Activated CD4-positive, alpha-beta T cell treated with anti-CD3 and anti-CD28 coated beads for 24 hours (primary cell): Measurements from ENCODE around the gene EXOSC5.
"Not testable (repeated sequence)": the region's sequence is repeated elsewhere in the genome, so short reads cannot be mapped to it uniquely, and the experiment has no call there.

Experiments used
- DNase-seq, 2 donors: peaks; one replicate each; pipeline ENCODE4 v3.0.0-alpha.2; 2020; ENCODE audit warnings: low read depth in 2 of 2

EXOSC5 gene

DNA sequence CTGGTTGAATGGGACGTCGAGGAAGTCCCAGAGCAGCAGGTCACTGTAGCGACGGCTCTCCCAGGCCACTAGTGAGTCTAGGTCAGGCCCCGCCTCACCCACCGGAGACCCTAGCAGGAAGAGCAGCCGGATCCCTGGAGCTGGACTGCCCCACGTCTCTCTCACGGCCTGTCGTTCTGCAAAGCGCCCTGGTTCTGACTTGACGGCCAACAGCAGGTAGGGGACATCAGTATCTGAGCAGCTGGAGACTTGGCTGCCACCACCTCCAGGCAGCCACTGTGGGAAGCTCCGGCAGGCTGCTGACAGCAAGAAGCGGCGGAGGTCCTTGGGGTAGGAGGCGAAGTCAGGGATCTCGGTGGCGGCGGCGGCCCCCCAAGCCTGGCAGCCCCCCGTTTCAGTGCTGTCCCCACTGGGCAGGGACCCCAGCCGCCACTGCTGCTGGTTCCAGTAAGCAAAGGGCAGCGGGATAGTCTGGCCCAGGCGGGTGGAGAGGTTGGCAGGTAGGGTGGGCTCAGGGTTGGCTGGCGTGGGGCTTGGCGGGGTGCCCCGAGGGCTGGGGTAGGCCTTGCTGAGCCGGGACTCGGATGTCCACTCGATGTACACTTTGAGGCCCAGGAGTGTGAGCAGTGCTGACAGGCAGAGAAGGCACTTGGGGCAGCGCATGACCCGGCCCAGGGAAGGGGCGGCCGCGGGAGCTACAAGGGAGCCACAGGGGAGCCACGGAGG lies 29.1 kb upstream of the EXOSC5 start:
- no peak for DNase-seq

DNA sequence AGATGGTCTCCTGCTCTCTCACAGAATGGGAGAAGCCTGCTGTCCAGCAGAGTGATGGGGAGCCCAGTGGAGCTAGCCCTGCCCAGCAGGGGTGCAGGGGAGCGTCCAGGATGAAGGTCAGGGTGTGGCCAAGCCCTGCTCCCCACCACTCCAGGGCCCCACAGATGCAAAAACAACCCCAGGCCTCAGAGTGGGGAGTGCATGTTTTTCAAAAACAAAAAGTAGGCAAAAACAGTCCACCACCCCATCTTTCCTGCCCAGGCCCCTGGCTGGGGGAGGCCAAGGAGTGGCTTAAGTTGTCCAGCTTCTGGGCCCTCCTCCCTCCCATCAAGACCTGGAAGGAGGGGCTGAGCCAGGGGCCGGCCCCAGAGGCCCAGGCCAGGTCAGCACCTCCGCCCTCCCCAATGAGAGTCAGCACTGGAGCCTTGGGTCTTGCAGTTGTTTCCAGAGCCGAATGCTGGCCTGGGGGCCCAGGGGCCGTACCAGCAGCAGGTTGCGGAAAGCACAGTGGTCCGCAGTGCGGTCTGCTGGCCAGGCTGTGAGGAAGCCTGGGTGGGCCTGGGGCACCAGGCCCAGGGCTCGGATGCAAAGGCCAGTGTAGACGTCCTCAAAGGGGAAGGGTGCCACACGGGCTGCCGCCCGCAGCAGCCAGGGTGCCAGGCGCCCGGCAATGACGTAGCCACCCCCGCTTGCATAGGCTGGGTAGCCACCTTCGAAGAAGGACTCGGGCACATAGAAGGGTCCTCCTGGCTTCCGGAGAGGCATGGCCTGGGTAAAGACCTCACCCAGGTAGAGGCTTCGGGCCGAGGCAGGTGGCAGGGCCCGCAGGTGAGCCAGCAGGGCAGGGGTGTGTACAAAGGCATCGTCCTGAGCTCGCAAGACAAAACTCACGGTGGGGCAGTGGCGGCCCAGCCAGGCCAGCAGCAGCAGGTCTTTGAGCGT lies 28.3 kb upstream of the EXOSC5 start:
- no peak for DNase-seq

DNA sequence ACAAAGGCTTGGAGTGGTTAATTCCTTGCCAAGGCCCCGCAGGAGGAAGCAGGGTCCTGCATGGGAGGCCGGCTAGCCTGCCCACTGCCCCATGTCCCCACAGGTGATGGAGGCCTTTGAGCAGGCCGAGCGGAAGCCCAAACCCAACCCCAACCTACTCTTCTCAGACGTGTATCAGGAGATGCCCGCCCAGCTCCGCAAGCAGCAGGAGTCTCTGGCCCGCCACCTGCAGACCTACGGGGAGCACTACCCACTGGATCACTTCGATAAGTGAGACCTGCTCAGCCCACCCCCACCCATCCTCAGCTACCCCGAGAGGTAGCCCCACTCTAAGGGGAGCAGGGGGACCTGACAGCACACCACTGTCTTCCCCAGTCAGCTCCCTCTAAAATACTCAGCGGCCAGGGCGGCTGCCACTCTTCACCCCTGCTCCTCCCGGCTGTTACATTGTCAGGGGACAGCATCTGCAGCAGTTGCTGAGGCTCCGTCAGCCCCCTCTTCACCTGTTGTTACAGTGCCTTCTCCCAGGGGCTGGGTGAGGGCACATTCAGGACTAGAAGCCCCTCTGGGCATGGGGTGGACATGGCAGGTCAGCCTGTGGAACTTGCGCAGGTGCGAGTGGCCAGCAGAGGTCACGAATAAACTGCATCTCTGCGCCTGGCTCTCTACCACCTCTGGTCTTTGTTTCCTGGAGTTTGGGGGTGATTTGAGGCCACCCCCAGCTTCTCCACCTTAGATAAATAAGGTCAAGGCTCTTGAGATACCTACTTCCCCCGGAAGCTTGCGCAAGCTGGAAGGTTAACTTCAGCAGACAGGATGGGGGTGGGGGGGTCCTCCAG lies 27.4 kb upstream of the EXOSC5 start:
- no peak for DNase-seq

DNA sequence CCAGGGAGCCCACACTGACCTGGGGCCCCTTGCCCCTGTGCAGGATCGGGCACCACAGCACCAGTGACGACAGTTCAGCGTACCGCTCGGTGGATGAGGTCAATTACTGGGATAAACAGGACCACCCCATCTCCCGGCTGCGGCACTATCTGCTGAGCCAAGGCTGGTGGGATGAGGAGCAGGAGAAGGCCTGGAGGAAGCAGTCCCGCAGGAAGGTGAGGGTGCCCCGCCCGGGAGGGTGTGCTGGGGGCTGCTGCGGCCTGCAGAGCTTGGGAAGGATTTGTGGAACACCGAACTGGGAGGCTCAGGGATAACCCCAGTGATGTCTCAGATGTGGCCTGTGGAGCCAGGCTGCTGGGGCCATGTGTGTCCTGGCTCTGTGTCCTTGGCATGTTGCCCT lies 25.8 kb upstream of the EXOSC5 start:
- no peak for DNase-seq

DNA sequence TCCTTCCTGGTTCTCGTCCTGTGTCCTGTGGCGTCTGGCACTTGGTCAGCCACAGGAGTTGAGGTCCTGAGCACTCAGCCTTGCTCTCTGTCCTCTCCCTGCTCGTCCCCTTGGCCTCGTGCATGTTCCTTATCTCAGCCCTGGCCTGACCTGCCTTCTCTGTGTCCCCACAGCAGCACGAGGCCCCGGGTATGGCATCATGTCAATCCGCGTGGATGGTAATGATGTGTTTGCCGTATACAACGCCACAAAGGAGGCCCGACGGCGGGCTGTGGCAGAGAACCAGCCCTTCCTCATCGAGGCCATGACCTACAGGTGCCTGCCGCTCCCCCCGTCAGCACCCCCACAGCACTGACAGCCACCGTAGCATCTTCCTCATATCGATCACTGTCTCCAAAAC lies 25.3 kb upstream of the EXOSC5 start:
- DNase-seq, result no peak

DNA sequence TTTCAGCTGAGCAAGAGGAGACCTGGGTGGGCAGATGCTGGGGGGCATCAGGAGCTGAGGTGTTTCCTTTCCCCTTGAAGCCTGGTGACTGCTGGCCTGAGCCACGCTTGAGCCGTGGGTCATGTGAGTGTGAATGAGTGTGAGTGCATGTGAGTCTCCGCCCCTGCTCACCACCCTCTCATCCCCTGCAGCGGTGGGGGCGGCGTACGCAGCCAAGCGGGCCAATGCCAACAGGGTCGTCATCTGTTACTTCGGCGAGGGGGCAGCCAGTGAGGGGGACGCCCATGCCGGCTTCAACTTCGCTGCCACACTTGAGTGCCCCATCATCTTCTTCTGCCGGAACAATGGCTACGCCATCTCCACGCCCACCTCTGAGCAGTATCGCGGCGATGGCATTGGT lies 24.8 kb upstream of the EXOSC5 start:
- DNase-seq, result no peak

DNA sequence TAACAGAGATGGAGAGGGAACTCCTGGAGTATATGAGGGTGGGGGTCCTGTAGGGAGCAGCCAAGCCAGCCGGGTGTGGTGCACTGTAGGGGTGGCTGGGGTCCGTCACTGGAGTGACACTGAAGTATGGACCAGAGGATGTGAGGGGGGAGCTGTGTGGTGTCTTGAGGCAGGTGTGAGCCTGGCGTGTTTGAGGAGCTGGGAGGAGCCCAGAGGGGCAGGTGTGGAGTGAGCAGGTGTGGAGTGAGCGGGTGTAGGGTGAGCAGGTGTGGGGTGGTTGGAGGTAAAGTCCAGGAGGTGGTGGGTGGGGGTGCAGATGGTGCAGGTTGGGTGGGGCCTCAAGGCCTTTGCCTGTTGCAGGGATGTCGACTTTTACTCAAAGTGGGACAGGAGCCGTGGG lies 24.2 kb upstream of the EXOSC5 start:
- no peak for DNase-seq

DNA sequence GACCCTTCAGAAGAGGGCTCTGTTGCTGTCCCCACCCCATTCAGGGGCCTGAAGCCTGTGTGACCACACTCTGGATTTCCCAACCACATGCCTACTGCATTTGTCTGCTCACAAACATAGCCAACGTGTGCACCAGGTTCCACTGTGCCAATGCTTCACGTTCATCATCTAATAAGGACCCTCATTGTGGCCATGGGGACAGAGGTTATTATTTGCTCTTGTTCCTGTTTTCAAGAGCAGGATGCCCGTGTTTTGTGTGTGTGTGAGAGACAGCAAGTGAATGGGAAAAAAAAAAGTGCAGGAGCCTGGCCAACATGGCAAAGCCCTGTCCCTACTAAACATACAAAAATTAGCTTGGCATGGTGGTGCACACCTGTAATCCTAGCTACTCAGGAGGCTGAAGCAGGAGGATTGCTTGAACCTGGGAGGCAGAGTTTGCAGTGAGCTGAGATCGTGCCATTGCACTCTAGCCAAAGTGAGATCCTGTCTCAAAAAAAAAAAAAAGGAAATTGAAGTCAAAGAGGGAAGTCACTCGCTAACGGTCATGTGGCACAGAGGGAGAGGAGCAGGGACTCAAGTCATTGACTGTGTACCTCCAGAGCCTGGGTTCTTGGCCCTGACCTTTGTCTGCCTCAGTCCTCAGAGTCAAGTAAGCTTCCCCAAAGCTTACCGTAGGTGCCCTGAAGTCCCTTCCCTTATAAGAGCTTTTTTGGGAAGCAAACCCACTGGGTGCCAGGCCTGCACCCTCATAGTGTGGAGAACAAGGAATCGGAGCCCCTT lies 23.1 kb upstream of the EXOSC5 start:
- no peak for DNase-seq

DNA sequence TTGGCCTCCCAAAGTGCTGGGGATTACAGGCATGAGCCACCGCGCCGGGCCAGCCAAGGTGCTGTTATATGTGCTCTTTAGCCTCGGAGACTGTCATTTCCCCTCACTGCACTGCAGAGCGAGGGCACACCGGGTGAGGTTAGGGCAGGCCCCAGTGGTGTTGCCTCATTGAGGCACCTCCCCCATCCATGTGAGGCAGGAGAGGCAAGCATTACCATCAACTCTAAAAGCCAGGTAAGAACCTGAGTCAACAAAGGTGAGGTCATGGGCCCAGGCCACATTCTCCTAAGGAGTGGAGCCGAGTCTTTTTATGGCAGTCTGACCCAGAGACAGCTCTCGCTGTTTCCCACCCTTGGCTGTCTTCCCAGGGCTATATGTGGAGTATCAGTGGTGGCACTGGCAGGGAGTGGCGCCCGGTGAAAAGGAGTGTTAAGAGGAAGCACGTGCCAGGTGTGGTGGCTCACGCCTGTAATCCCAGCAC lies 19.1 kb upstream of the EXOSC5 start:
- no peak for DNase-seq

DNA sequence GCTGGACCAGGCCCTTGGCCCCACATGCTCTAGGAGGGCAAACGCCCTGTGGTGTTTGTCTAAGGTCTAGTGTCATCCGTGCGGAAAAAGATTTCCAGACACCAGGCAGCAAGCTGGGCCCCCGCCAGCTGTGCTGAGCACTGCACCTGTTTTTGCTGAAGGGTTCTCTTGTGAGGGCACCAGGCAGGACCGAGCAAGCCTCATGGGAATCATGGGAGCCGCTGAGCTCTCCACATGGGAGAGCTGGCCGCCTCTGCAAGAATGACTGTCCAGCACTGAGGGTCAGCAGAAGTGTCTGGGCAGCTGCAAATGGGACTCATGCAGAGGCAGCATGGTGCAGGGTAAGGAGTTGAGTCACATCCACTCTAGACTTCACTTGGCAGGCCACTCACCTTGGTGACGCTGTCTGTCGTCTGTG lies 18.0 kb upstream of the EXOSC5 start:
- no peak for DNase-seq

DNA sequence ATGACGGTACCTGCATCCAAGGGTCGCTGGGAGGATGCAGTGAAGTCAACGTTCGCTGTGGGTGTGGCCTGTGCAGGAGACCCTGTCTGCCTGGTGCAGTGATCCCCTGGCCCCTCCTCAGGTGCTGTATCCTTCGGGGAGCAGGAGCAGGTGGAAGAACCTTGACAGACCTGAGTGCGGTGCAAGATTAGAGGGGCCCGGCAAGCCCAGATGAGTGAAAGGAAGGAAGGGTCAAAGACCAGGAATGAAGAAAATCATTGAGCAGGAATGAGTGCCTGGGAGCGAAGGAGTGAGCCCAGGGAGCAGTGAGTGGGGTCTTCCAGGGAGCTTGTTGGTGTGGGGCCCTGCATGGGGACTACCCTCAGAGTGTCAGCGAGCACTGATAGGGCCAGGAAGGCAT lies 17.3 kb upstream of the EXOSC5 start:
- DNase-seq, result no peak

DNA sequence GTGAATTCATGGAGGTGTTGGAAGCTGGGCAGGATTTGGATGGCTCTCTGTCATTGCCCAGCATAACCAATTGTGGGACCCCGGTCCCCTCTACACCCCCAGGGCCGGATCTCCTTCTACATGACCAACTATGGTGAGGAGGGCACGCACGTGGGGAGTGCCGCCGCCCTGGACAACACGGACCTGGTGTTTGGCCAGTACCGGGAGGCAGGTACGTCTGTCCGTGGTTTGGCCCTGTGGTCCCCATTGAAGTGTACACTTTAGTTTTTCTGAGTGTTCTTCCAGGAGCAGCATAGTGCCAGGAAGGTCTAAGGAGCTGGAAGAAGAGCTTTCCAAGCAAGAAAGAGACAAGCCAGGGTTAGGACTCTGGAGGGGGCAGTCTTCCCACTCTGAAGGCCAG lies 16.8 kb upstream of the EXOSC5 start:
- no peak for DNase-seq

DNA sequence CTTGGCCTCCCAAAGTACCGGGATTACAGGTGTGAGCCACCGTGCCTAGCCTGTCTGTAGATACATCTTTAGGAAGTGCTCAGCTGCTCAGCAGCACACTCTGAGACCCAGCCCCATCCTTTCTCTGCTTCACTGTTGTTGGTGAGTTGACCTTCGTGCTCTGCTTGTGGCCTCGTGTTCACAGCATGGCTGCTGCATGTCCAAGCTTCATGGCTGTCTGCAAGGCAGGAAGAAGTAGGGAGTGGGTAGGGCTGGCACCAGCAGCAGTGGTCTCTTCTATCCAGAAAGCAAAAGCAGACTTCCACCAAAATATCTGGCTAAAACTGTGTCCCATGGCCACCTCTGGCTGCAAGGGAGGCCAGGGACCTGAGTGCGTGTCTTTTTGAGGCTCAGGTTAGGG lies 15.8 kb upstream of the EXOSC5 start:
- DNase-seq, result no peak

DNA sequence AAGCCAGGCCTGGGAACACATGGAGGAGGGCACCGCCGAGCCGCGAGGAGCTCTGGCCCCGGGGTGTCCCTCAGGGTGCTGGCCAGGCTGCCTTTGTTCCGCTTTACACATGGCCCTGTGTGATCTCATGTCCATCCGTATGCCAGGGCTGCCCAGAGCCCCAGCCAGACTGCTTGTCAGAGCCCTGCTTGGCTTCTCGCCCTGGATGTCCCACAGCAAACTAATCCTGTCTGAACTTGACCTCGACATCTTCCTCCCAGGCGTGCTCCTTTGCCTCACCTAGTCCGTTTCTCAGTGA lies 14.8 kb upstream of the EXOSC5 start:
- DNase-seq, result no peak

DNA sequence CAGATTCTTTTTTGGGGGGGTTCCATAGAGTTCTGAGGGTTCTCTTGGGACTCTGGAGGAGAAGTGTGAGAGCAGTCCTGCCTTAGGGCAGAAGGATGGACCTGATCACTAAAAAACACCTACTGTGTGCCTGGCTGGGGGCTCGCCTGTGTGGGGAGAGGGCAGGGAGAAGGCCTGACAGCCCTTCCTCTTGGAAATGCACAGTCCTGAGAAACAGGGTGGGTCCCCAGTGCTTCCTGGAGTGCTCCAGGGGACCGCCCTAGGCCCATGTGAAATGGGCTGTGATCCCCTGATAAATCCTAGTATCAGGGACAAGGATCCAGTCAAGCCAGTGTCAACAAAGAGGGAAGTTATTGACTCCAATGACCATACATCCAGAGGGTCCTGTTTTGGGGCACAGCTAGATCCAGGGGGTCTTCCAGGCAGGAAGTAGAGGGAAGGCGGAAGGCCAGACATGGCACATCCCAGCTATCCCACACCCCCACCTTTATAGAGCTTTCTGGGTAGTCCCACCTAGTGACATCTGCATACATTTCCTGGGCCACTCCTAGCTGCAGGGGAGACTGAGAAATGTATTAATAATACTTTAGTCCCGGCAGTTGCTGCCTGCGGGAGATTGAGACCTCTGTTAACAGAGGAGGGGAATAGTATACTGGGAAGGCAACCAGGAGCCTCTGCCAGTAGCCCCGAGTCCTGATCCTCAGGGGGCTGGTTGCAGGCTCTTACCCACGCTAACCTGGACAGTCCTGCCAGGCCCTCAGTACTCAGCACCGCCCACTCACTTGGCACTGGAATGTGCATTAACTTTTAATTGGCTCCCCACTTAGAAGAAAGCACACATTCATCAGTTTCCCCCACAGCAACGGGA lies 14.2 kb upstream of the EXOSC5 start:
- no peak for DNase-seq

DNA sequence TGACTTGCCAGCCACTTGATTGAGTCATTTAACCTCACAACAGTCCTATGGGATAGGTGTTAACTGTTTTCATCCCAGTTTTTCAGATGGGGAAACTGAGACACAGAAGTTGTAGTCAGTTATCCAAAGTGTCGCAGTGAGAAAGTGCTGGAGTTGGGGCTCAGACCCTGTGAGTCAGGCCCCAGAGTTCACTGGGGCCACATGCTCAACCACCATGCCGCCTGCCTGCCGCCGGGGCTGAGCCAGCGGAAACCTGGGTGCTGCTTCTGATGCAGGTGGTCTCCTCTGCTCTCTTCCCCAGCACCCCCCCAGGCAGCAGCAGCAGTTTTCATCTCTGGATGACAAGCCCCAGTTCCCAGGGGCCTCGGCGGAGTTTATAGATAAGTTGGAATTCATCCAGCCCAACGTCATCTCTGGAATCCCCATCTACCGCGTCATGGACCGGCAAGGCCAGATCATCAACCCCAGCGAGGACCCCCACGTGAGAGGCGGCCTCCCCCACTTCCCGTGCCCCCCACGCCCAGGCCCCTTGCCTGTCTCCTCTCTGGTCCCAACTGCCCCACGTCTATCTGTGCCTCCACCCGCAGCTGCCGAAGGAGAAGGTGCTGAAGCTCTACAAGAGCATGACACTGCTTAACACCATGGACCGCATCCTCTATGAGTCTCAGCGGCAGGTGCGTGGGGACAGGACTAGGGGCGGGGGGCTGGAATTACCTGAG lies 13.3 kb upstream of the EXOSC5 start:
- DNase-seq, result no peak

DNA sequence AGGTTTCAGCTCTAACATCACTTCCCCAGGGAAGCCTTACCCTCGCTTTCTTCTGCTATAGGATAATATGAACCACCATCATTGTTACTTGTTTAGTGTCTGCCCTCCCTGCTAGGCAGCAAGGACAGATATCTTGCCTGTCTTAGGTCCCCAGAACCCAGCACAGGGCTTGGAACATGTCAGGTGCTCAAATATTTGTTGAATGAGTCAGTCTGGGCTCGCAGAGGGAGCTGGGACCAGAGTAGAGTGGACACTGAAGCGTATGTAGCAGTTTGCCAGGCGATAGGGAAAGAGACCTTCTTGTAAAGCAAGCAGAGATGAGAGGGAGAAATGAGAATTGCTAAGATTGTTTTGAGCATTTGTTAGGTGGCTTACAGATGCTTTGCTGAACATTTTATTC lies 12.1 kb upstream of the EXOSC5 start:
- DNase-seq, result no peak

DNA sequence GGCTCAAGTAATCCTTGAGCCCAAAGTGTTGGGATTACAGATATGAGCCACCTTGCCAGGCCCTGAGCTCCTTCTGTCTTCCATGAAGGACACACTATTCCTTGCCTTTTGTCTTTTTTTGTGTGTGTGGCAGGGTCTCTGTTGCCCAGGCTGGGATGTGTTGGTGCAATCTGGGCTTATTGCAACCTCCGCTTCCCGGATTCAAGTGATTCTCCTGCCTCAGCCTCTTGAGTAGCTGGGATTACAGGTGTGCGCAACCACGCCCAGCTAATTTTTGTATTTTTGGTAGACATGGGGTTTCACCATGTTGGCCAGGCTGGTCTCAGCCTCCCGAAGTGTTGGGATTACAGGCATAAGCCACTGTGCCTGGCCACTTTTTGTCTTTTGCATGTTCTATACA lies 11.7 kb upstream of the EXOSC5 start:
- not testable (repeated sequence) for DNase-seq

DNA sequence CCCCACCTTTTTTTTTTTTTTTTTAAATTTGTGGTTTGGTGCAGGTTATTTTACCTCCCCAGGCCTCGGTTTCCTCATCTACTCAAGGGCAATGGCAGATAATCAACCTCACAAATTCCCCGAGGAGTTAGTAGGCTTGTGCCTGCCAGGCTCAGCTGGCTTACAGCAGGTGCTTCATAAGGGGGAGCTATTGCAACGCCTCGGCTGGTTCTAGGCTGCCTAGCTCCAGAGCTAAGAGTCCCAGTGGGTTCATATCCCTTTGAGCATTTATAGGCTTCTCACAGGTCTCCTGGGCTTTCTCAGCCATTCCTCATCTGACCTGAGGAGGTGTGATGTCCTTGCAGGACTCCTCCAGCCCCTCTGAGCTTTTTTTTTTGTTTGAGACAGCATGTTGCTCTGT lies 11.1 kb upstream of the EXOSC5 start:
- DNase-seq, result no peak

DNA sequence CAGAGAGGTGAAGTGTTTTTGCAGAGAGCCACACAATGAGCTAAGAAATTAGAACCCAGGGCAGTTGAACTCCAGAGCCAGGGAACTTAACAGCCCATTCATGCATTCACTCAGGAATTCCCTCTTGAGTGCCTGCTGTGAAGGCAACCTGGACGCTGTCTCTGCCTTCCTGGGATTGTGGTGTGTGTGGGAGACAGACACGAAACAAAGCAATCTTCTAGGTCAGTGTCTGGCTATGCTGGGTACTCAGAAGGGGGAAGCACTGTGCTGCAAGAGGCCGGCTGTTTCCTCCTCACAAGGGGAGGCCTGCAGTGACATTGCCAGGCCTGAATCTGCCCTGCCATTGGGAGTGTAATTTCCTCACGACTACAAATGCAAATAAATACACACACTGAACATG lies 10.1 kb upstream of the EXOSC5 start:
- DNase-seq, result no peak
